Measurements from ENCODE around the gene NRG3.

The NRG3 gene

DNA sequence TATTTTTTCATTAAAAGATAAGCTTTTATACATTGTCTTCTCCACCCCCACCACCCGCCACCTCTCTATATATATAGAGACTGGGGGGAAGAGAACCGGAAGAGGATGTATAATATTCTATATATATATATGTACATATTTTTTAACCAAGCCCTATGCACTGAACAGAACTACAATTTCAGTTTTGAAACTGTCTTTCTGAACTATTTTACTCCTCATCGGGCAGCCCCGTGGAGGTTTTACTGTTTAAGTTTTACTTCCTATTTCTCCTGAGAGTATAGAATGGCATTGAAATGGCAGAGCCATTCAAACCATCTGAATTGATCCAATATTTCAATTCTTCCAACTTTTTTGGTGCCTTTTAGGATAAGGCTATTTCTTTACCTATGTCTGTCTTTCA, 1047.1 kb downstream of the NRG3 start:
- Histone ChIP-seq H4K20me1 (ENCODE audit: control insufficient read depth, insufficient read depth, low read depth, low read length) (no peaks in the 10 kb centered on the region), H3K4me3 (ENCODE audit: low read length) (no peak overlapping the region), H3K9me2 (replicated peaks; ENCODE audit: control insufficient read depth, low read length) (no peaks in the 10 kb centered on the region), H3F3A (ENCODE audit: control insufficient read depth, insufficient read depth) (no peaks in the 10 kb centered on the region), H3K36me3 (ENCODE audit: control insufficient read depth, low read length) (no peaks in the 10 kb centered on the region), H3K4me1 (ENCODE audit: control insufficient read depth, low read length) (no peaks in the 10 kb centered on the region), H3K4me2 (ENCODE audit: low read length) (no peak overlapping the region), H3K27ac (ENCODE audit: low read depth, low read length) (no peak overlapping the region), H3K27me3 (ENCODE audit: control insufficient read depth, low read length) (no peaks in the 10 kb centered on the region), H3K9me3 (ENCODE audit: control insufficient read depth, insufficient read depth, low read length) (no peaks in the 10 kb centered on the region), H3K79me2 (ENCODE audit: control insufficient read depth, low read length) (no peaks in the 10 kb centered on the region)
- no peak for TF ChIP-seq CTCF (IDR thresholded peaks at IDR 0.05; ENCODE audit: low read depth, low read length, poor library complexity, severe bottlenecking)
- TF ChIP-seq EZH2phosphoT487 (IDR thresholded peaks at IDR 0.05; ENCODE audit: borderline replicate concordance, low read length), result no peak

DNA sequence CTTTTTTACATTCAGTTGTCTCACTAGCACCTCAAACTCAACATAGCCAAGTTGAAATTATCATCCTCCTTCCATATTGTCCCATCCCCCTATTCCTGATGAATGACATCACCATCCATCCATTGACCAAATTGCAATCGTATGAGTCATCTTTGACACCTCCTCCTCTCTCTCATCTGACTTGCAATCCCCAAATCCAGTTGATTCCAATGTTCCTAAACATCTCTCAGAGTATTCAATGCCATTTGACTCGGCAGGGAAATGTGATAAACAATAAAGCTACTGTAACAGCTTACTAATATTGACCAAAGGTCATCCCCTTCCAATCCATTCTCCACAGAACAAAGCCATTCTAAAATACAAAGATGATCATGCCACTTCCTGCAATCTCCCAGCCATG, 1047.8 kb downstream of the NRG3 start:
- H3K4me2 ChIP-seq (ENCODE audit: low read length), result no peak overlapping the region
- H3K9me2 ChIP-seq (replicated peaks; ENCODE audit: control insufficient read depth, low read length), result no peaks in the 10 kb centered on the region
- H3K4me1 ChIP-seq (ENCODE audit: control insufficient read depth, low read length), result no peaks in the 10 kb centered on the region
- H3K4me3 ChIP-seq (ENCODE audit: low read length), result no peak overlapping the region
- H3K27ac ChIP-seq (ENCODE audit: low read depth, low read length), result no peak overlapping the region
- H3K27me3 ChIP-seq (ENCODE audit: control insufficient read depth, low read length), result no peaks in the 10 kb centered on the region
- H3K9me3 ChIP-seq (ENCODE audit: control insufficient read depth, insufficient read depth, low read length), result no peaks in the 10 kb centered on the region
- H3K79me2 ChIP-seq (ENCODE audit: control insufficient read depth, low read length), result no peaks in the 10 kb centered on the region
- TF ChIP-seq CTCF (IDR thresholded peaks at IDR 0.05; ENCODE audit: low read depth, low read length, poor library complexity, severe bottlenecking) (no peak), EZH2phosphoT487 (IDR thresholded peaks at IDR 0.05; ENCODE audit: borderline replicate concordance, low read length) (no peak)
- H4K20me1 ChIP-seq (ENCODE audit: control insufficient read depth, insufficient read depth, low read depth, low read length), result no peaks in the 10 kb centered on the region
- H3K36me3 ChIP-seq (ENCODE audit: control insufficient read depth, low read length), result no peaks in the 10 kb centered on the region
- no peaks in the 10 kb centered on the region for H3F3A ChIP-seq (ENCODE audit: control insufficient read depth, insufficient read depth)

DNA sequence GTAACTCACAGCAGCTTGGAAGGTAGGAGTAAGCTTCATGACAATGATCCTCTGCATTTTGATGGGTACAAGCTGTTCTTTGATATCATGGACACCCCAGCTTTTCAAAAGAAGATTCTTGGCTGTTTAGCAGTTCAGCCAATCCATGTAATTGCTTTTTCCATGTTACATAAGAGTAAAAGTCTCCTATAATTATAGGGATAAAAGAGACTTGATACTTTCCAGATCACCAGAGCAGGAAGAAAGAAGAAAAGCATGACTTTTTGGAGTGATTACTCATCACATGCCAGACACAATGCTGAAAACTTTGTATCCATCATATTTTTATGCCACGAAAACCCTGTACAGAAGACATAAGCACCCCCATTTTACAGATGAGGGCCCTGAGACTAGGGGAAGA, 1049.7 kb downstream of the NRG3 start:
- Histone ChIP-seq H3K36me3 (ENCODE audit: control insufficient read depth, low read length) (no peaks in the 10 kb centered on the region), H3K27ac (ENCODE audit: low read depth, low read length) (no peak overlapping the region), H4K20me1 (ENCODE audit: control insufficient read depth, insufficient read depth, low read depth, low read length) (no peaks in the 10 kb centered on the region), H3K9me2 (replicated peaks; ENCODE audit: control insufficient read depth, low read length) (no peaks in the 10 kb centered on the region), H3K4me3 (ENCODE audit: low read length) (no peak overlapping the region), H3K27me3 (ENCODE audit: control insufficient read depth, low read length) (no peaks in the 10 kb centered on the region), H3K9me3 (ENCODE audit: control insufficient read depth, insufficient read depth, low read length) (no peaks in the 10 kb centered on the region), H3F3A (ENCODE audit: control insufficient read depth, insufficient read depth) (no peaks in the 10 kb centered on the region), H3K79me2 (ENCODE audit: control insufficient read depth, low read length) (no peaks in the 10 kb centered on the region), H3K4me2 (ENCODE audit: low read length) (no peak overlapping the region), H3K4me1 (ENCODE audit: control insufficient read depth, low read length) (no peaks in the 10 kb centered on the region)
- TF ChIP-seq EZH2phosphoT487 (IDR thresholded peaks at IDR 0.05; ENCODE audit: borderline replicate concordance, low read length) (no peak), CTCF (IDR thresholded peaks at IDR 0.05; ENCODE audit: low read depth, low read length, poor library complexity, severe bottlenecking) (no peak)

- Histone ChIP-seq H3K4me1 (ENCODE audit: control insufficient read depth, low read length) (no peaks in the 10 kb centered on the region), H3K9me2 (replicated peaks; ENCODE audit: control insufficient read depth, low read length) (no peaks in the 10 kb centered on the region), H3K9me3 (ENCODE audit: control insufficient read depth, insufficient read depth, low read length) (no peaks in the 10 kb centered on the region), H3F3A (ENCODE audit: control insufficient read depth, insufficient read depth) (no peaks in the 10 kb centered on the region), H3K4me2 (ENCODE audit: low read length) (no peak overlapping the region), H4K20me1 (ENCODE audit: control insufficient read depth, insufficient read depth, low read depth, low read length) (no peaks in the 10 kb centered on the region), H3K36me3 (ENCODE audit: control insufficient read depth, low read length) (no peaks in the 10 kb centered on the region), H3K27ac (ENCODE audit: low read depth, low read length) (no peak overlapping the region), H3K79me2 (ENCODE audit: control insufficient read depth, low read length) (no peaks in the 10 kb centered on the region), H3K4me3 (ENCODE audit: low read length) (no peak overlapping the region), H3K27me3 (ENCODE audit: control insufficient read depth, low read length) (no peaks in the 10 kb centered on the region)
- no peak for TF ChIP-seq EZH2phosphoT487 (IDR thresholded peaks at IDR 0.05; ENCODE audit: borderline replicate concordance, low read length)
- TF ChIP-seq CTCF (IDR thresholded peaks at IDR 0.05; ENCODE audit: low read depth, low read length, poor library complexity, severe bottlenecking), result no peak
Observed at GRCh38 chr10:82925547-82925946, 1050.6 kb downstream of the NRG3 start.

All from DOHH2 (cell line).